Activated CD8-positive, alpha-beta memory T cell treated with anti-CD3 and anti-CD28 coated beads for 1 hour (primary cell): Measurements from ENCODE around the gene SH3BGRL2.

Experiments
- DNase-seq, 2 donors: peaks; one replicate each; pipeline ENCODE4 v3.0.0-alpha.2; 2020; ENCODE audit warnings: low read depth in 1 of 2; ENCODE audit errors: extremely low read depth in 1 of 2

SH3BGRL2 gene

DNA sequence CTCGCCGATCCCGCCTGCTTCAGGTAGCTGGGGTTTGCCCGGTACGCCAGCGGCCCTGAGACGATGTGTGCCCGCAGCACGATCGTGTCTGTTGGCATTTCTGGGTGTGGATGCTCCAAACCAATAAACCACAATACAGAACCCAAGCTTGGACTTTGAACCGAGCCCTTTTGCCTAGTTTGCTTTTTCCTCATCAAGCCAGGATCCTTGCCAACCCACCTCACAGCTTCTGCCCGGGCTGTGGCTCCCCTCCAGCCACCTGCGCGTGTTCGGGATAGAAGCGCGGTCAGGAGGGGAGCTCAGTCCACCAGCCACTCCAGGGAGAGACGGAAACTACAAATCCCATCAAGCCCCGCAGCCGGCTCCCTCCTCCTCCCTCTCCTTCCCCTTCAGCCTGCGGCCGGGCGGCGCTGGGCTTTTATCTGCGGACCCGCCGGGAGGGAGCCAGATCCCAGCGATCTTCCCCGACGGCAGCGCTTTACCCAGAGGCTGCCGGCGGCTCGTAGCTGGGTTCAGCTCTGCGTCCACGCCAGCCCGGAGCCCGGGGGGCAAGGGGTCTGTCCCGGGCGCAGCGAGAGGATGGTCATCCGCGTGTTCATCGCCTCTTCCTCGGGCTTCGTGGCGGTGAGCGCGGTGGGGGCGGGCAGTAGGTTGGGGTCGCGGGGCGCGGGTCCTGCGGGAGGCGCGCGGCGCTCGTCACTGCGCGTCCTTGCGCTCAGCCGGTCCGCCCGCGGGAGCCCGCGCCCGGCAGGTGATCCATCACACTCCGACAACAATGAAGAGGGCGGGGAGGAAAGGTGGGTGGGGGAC, at the start of gene SH3BGRL2:
SH3BGRL2 (plus strand) TSS at position 447 of the 810 bp plus-strand sequence; CDS start at position 580, 133 bp downstream.
- no peak for DNase-seq

DNA sequence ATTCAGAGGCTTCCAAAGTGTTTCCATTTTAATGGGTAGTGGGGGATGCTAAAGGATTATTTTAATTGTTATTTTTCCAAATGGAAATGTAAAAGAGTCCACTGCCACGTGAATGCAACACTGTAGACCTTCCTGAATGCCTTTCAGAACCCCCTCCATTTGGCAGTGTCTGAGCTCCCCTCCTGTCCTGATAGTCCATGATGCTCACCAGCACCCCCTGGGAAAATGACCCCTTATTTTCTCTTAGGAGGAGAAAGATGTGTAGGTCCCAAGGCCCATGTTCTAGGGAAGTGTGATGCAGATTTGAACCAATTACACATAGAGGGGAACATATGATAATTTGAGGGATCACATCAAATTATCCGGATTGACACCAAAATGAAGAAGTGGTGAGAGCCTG, 46.8 kb upstream of the SH3BGRL2 start:
- no peak for DNase-seq

DNA sequence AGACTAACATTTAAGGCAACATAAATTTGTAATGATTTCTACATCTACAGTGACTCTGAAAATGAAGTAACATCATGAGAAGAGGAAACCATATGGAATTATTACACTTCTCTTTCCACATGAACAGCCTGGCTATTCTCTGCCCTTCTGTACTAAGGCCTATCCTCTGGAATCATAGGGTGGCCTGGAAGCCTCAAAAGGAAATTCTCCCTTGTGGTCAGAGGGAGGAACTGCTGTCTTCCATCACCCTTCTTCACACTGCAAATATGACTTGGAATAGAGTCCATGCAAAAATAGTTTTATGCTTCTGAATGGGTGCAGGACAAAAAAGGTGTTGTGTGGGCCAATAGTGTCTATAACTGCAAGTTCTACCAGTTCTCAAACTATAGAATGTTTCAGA, 44.6 kb upstream of the SH3BGRL2 start:
- no peak for DNase-seq

DNA sequence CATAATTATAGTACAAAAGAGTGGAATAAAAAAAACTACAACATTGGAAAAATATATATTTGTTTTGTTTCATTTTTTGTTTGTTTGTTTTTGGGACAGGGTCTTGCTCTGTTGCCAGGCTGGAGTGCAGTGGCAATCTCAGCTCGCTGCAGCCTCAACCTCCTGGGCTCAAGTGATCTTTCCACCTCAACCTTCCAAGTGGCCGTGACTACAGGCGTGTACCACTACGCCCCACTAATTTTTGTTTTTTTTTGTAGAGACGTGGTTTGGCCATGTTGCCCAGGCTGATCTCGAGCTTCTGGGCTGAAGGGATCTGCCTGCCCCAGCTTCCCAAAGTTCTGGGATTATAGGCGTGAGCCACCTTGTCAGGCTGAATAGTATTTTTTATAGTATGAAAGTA, 41.4 kb upstream of the SH3BGRL2 start:
- no peak for DNase-seq

DNA sequence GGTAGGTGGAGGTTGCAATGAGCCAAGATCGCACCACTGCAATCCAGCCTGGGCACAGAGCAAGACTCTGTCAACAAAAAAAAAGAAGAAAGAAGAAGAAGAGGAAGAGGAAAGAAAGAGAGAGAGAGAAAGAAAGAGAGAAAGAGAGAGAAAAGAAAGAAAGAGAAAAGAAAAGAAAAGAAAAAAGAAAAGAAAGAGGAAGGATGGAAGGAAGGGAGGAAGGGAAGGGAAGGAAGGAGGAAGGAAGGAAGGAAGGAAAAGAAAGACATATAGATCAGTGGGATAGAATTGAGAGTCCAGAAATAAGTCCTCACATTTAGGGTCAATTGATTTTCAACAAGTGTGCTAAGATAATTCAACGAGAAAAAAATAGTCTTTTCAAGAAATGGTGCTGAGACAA, 34.0 kb upstream of the SH3BGRL2 start:
- no peak for DNase-seq

DNA sequence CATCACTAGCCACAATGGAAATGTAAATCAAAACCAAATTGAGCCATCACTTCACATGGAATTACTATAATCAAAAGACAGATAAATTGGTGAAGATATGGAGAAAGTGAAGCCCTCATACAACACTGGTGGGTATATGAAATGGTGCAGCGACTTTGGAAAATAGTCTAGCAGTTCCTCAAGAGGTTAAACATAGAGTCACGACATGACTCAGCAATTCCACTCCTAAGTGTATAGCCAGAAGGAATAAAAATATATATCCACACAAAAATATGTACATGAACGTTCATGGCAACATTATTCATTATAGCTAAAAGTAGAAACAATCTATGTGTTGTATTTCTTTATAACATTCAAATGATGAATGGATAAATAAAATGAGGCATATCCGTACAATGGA, 33.1 kb upstream of the SH3BGRL2 start:
- no peak for DNase-seq

DNA sequence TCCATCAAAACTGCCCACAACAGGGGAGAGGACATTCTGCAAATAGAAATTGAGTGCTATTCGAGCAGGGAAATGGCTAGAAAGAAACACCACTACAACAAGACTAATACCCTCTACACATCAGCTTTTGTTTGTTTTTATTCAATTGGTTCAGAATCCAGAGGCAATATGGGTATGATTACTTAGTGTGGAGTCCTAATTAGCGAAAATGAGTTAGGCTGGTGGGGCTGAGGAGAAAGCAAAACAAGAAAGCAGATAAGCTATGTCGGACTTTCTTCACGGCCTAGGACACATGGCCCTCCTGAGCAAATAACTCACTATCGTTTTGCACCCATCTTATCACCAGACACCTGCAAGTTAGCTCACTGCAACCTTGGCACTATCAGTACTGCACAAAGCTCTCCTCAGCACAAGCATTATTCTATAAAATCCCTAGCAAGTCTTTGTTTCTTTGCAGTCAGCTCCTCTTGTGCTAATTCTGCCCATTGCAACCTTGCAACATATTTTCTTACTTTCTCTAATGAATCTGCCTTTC, 31.3 kb upstream of the SH3BGRL2 start:
- DNase-seq, result no peak

DNA sequence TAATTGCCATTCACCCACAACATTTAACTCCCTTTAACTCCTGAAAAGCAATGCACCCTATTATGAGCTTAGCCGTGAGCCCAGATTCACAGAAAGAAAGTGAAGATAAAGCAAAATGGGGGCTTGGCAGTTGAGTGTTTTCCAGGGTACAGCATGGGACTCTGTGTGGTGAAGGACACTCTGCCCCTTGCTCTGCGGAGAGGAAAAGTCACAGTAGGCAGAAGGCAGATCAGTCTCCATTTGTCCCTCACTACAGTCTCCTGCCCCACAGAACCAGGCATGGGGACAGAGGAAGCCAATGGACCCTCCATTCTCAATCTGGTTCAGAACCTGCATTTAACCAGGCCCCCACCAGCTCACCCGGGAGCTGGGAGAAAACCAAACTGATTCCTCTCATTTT, 30.8 kb upstream of the SH3BGRL2 start:
- no peak for DNase-seq

DNA sequence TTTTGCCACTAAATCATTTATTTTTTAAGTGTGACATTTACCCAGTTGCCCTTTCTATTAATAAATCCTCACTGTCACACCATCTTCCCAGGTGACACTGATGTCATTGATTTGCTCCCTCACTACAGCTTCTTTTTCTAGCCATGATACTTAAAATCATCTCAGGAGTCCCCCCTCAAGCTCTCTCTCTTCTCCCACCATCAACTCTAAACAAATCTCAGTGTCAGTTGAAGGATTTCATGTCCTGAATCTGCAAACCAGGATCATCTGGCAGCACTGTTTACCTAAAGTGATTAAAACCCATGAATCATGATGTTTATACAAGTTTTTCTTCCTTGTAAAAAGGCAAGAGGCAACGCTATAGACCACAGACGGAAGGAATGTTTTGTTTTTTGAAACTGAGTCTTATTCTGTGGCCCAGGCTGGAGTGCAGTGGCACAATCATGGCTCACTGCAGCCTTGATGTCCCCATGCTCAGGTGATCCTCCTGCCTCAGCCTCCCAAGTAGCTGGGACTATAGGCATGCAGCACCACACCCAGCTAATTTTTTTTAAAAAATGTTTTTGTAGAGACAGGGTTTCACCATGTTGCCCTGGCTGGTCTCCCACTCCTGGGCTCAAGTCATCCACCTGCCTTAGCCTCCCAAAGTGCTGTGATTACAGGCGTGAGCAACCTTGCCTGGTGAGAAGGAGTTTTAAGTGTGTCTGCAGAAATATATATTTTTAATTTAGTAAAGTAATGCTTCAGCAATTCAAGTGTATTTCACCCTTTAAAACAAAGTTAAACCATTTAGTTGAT, 30.1 kb upstream of the SH3BGRL2 start:
- DNase-seq, result no peak

DNA sequence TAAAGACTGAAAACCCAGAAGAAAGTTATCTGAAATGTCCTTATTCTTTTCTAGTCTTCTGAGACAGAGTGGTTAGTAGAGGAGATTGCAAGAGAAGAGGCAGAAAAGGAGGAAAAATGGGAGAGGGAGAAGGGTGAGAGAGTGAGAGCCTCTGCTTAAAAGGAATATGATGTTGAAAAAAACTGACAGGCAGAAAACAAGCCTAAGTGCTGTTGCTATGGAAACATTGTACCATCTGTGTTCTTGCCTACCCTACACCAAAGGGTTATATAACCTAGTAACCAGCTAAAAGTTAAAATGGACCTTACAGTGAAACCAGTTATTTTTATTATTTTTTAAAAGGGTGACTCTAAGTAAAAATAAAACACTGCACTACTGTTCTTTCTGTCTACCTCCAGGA, 28.3 kb upstream of the SH3BGRL2 start:
- DNase-seq, result no peak

DNA sequence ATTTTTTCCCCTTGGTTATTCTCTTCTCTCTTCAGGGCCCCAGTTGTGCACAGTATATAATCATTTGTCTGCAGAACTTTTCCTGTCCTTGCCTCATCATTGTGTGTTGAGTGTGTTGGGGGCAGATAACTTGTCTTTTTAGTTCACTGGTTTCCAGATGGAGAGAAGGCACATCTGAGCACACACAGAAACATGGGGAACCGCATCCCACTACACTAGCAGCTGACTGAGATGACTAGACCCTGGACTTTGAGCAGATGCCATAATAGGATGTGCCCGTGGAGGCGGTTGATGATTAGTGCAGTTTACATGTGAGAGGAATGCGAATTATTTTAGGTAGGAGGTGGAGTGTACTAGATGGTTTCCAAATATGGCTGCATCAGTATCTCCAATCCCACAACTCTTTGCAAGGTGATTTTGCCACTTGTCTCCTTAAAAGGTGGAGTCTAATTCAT, 26.5 kb upstream of the SH3BGRL2 start:
- no peak for DNase-seq

DNA sequence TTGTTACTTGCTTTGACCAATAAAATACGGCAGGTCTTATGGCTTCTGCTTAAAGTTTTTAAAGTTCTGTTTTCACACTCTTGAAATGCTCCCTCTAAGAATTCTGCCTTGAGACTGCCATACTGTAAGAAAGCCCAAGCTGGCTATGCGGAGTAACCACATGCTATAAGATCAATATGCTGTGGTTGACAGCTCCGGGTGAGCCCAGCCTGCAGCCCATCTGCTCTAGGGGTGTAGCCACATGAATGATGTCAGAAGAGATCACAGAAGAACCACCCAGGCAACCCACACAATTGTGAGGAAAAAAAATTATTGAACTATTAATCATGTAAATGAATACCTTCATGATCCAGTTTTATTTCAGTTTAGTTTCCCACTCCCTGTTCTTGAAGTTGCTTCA, 26.1 kb upstream of the SH3BGRL2 start:
- DNase-seq, result no peak

DNA sequence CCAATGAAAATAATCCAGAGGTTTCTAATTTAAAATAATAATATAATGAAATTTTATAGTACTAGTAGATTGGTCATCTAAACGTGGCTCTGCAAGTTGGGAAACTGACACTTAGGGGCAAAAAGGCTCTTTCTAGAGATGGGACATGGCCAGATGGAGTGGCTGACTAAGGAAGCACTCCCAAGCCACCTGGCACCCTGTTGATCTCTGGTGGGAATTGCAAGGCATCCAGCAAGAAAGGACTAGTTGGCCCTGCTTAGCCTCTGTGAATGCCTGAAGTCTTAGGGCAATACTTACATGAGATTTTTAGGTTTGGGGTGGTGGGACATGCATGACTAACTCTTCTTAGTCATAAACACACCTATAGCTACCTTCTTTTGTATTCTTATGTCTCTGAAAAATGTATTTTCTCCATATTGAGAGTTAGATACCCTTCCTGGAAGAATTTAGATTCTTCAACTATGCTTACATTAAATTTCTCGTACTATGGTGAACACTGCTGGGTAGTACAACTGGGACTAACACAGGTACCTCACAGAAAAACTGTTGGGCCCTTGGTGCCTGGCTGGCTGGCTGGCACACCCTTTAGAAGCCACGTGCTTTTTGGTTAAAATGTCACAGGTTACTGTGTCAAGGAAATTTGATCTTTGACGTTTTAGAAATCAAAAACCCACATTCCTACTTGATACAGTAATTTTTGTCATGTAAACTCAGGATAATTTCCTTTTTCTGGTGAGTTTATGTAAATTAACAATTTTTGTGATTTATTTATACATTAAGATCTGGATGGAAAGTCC, 25.0 kb upstream of the SH3BGRL2 start:
- DNase-seq, result no peak

DNA sequence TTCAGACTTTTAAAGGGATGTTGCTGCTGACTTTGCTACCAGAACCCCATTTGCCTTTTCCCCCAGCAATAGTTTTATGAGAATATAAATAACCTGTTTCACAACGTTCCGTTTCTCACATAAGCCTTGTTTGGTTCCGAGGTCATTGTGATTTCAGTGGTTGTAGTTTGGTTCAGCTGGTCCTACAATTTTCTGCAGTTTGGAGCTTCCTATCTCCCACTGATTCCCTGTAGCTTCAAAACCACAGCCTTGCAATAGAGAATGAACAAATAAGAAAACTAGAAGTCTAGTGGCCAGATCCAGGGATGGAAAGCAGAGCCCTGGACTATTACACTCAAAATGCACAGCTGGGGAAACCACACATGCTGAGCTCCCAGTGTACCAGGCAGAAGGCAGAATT, 24.1 kb upstream of the SH3BGRL2 start:
- DNase-seq, result no peak

DNA sequence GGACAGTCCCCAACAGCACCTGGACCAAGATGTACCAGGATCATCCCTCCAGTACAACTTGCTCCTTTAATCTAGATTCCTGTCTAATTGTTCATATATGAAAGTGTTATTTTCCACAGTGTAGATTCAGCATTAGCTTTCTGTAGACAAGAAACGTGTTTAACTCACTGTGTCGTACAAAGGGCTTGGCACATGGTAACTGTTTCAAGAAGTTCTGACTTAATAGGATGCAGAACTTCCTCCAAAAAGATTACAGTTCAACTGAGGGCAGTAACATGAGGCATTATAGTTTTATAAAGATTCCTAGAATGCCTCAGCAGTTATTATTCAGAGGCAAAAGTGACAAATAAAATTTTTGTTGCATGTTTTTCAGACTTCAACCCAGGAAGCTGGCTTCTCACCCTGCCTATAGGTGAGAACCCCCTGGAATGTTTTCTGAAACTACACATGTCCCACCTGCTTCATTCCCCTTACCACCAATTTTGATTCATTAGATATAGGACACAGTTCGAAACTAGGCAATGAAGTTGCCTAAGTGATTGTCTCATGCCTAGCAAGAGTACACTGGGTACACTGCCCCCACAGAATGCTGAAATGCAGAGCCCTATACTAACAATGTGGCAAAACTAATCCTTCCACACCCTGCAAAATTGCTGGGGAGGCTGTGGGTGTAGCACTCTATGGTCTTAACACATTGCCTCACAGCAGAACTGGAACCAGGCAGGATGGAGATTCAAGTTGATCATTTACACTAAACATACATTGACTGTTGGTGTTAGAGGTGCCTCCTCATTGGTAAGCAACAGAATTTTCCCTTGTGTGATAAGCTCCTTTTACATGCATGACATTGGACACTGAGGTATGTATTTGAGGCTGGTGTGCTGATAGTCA, 22.6 kb upstream of the SH3BGRL2 start:
- DNase-seq, result no peak

DNA sequence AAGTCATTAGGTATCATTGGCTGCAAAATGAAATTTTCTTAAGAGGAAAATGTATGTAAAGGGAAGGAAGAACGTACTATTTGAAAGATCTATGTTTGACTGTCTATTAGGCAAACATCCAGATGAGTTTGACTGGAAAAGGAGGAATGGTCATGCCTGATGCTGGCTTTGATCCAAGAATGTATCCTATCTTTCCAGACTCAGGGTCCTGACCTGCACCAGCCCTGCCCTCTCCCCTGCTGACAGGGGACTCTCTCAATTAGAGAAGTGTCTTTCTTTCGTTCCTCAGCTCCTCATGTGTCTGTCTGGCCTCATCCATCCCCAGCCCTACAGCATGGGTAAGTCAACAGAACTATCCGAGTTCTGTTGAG, 21.9 kb upstream of the SH3BGRL2 start:
- DNase-seq, result no peak

DNA sequence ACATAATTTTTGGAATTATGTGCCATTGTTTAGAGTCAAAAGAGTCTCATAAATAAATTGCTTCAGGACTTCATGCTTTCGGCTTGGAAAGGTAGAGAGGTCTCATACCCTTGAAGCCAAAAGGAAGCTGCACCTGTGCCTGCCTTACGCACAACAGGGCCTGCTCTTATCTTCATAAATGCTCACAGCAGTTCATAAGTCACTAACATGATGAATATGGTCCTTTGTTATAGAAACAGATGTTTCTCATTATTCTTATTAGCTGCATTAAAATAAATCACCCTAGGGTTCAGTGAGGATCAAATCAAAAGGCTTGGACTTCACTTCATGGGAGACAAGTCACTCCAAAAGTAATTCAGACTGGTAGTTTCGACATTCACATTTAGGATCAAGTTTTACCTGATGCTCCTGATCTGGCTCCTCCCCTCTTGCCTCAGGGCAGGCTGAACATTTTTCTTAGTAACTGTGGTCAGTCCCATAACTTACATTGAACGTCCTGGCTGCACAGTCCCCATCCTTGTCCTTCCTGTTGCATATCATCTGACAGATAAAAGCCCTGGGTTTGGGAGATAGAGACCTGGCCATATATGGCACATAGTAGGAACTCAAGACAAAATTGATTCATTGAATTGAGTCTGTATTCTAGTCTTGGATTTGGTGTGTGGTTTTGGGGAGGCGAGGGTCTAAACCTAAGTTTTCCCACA, 20.7 kb upstream of the SH3BGRL2 start:
- no peak for DNase-seq

DNA sequence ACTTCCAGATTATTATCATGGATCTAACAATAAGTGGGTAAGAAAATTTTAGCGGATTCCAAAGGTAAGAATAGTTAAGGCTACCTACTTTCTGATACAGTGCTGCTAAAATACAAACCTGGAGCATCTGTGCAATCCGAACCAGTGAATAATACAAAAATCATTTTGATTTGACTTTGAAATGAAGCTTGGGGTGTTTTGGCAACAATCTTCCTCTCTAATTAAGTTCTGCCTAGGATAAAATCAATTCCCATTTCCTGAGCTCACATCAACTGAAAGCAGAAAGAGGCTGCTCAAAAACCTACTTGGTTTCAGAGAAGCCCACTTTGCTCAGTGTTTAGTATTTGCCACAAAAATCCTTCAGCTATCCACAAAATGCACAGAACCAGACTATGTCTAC, 18.7 kb upstream of the SH3BGRL2 start:
- no peak for DNase-seq

DNA sequence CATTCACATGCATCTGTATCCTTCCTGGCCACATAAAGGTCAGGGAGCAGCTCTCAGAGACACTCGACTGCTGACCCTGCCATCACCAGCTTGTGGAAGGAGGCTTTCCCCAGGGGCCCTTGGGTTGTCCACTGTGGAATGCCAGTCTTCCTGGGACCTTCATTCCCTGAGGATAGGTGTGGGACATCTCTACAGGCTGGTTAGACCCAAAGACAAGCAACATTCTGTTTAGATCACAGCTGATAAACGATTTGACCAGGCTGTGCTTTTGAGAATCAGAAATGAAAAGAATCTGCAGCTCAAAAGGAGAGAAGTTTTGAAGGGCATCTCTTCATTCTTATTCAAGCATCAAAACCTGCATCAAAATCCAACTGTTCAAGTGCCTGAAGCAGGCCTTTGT, 18.2 kb upstream of the SH3BGRL2 start:
- DNase-seq, result no peak

DNA sequence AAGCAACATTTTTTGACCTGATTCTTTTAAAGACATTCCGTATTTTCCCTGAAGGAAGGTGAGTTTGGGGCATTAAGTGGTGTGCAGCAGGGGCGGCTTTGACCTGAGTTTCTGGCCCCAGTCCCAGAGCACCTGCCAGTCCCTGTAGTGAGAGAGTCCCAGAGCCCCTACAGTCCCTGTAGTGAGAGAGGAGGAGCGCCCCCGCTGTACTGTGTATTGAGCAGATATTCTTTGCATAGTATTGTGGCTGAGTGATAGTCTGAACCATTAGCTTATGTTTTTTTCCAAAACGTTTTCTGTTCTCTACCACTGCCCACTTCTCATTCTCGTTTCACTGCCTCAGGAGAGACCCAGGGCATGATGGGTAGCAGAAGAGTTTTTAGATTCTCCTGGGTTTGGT, 17.2 kb upstream of the SH3BGRL2 start:
- no peak for DNase-seq
